H1 (cell line): Measurements from ENCODE around the gene SIPA1L3. TPM values are rescaled to one million over a fixed set of nuclear protein-coding genes. Genes with fewer than 3 reads are reported as not detected.

Source experiments
- CHD2 ChIP-seq: IDR thresholded peaks from 2 replicates; pipeline ENCODE4 v1.6.1; 2012; ENCODE audit warnings: low read length, improper control_type of control experiment
- POLR2A ChIP-seq, 2 experiments: IDR thresholded peaks; 1 replicate in 1 of 2; 2 replicates in 1 of 2; pipeline ENCODE4 v1.6.1; 2011; ENCODE audit warnings: low read depth in 2 of 2, low read length in 2 of 2, mild to moderate bottlenecking in 2 of 2; ENCODE audit errors: control extremely low read depth in 1 of 2
- polyA plus RNA-seq, 7 experiments: library from polyadenylated mRNA; depleted of rRNA in 3 of 7; stranded (reverse) in 5 of 7; unstranded in 2 of 7; fragments of >200 nt in 5 of 7; fragments of 200-250 nt in 2 of 7; gene quantifications; 1 replicate in 5 of 7; 2 replicates in 1 of 7; 4 replicates in 1 of 7; pipeline versions ENCODE4 v1.2.1 to v1.2.3, GENCODE V29; 2011 to 2013; ENCODE audit warnings: missing spikeins in 2 of 7, mixed read lengths in 2 of 7
- total RNA-seq: library from RNA; stranded (reverse); fragmentation: NEBNext Ultra II Directional; extraction: Animal tissue kit (Norgen Biotek cat#: 25700); gene quantifications from 2 replicates; pipeline ENCODE4 v1.2.1, GENCODE V29; 2021

The SIPA1L3 gene
- total and polyA plus RNA-seq, 2 of the 8 experiments (the other 6 are each of a cell fraction or from before 2014, with no cell fraction given): 15.0 to 54.9 TPM

GRCh38 chr19:37991841-37992248 is 84.8 kb downstream of the SIPA1L3 start (continued):
- TF ChIP-seq POLR2A (IDR thresholded peaks at IDR 0.05; ENCODE audit: control extremely low read depth in 1 of 2, low read depth in 2 of 2, low read length in 2 of 2): no peak
- no peak for TF ChIP-seq CHD2
